GM23248 (cell line): ENCODE data around the gene ZNF200.
"Not testable (repeated sequence)": the region's sequence is repeated elsewhere in the genome, so short reads cannot be mapped to it uniquely, and the experiment has no call there.

ENCODE experiments used
- EZH2 ChIP-seq: fragments of 200-600 bp; sonication (generic); IDR thresholded peaks from 2 replicates; pipeline ENCODE4 v1.6.1; 2018; ENCODE audit warnings: antibody characterized with exemption, mild to moderate bottlenecking; ENCODE audit not compliant: insufficient read depth, poor library complexity, severe bottlenecking
- EZH2phosphoT487 ChIP-seq: fragments of 200-600 bp; sonication (generic); IDR thresholded peaks from 2 replicates; pipeline ENCODE4 v1.6.1; 2018; ENCODE audit warnings: antibody characterized with exemption, moderate library complexity, mild to moderate bottlenecking, low read depth; ENCODE audit not compliant: insufficient read depth

- TF ChIP-seq EZH2, EZH2phosphoT487: not testable (repeated sequence)
Measured at GRCh38 chr16:3182293-3182607, 52.7 kb downstream of the ZNF200 start.
